Smooth muscle cell (in vitro differentiated cells): ENCODE results near the gene SLC26A9. TPM values are rescaled to one million over a fixed set of nuclear protein-coding genes. Genes with fewer than 3 reads are reported as not detected.

Experiments
- DNase-seq: peaks from one replicate; lab custom pipeline; 2025; ENCODE audit not compliant: unreplicated experiment; lab: John Stamatoyannopoulos, UW
- H2AFZ ChIP-seq: fragments of 200-600 bp; sonication (generic); 2 replicates; pipeline ENCODE4 v1.6.0; 2016; ENCODE audit warnings: antibody characterized with exemption, low read depth, mild to moderate bottlenecking
- H3F3A ChIP-seq: fragments of 200-600 bp; sonication (generic); 2 replicates; pipeline ENCODE4 v1.6.0; 2017; ENCODE audit warnings: antibody characterized with exemption, low read depth
- H3K27ac ChIP-seq: fragments of 200-600 bp; sonication (generic); 2 replicates; pipeline ENCODE4 v1.5.1; 2016; ENCODE audit warnings: low read depth, mild to moderate bottlenecking
- H3K27me3 ChIP-seq: fragments of 200-600 bp; sonication (generic); 2 replicates; pipeline ENCODE4 v1.6.1; 2016; ENCODE audit warnings: low read depth, mild to moderate bottlenecking
- H3K36me3 ChIP-seq: fragments of 200-600 bp; sonication (generic); 2 replicates; pipeline ENCODE4 v1.5.1; 2016; ENCODE audit warnings: low read depth
- H3K4me1 ChIP-seq: fragments of 200-600 bp; sonication (generic); 2 replicates; pipeline ENCODE4 v1.5.1; 2016; ENCODE audit warnings: low read depth
- H3K4me2 ChIP-seq: fragments of 200-600 bp; sonication (generic); 2 replicates; pipeline ENCODE4 v1.6.0; 2016; ENCODE audit warnings: mild to moderate bottlenecking
- H3K4me3 ChIP-seq: fragments of 200-600 bp; sonication (generic); 2 replicates; pipeline ENCODE4 v1.5.1; 2016; ENCODE audit warnings: mild to moderate bottlenecking
- H3K79me2 ChIP-seq: fragments of 200-600 bp; sonication (generic); 2 replicates; pipeline ENCODE4 v1.6.0; 2016; ENCODE audit warnings: low read depth, mild to moderate bottlenecking
- H3K9ac ChIP-seq: fragments of 200-600 bp; sonication (generic); 2 replicates; pipeline ENCODE4 v1.6.0; 2016; ENCODE audit warnings: low read depth
- H3K9me3 ChIP-seq: fragments of 200-600 bp; sonication (generic); replicated peaks from 2 replicates; pipeline ENCODE4 v1.5.1; 2016; ENCODE audit warnings: low read depth
- H4K20me1 ChIP-seq: fragments of 200-600 bp; sonication (generic); 2 replicates; pipeline ENCODE4 v1.6.0; 2016; ENCODE audit warnings: low read depth
- WGBS: methylation state at CpG from one replicate; pipeline ENCODE4 v1.1.7; 2016; ENCODE audit warnings: low lambda C conversion rate; 5-methylcytosine and 5-hydroxymethylcytosine counted together
- polyA plus RNA-seq: library from polyadenylated mRNA; unstranded; fragments of >200 nt; fragmentation: Nextera tagmentation; extraction: Ambion mirVana; gene quantifications from 2 replicates; pipeline ENCODE4 v1.2.1, GENCODE V29; 2016
- total RNA-seq: library from RNA; depleted of rRNA; stranded (reverse); fragments of >200 nt; gene quantifications from 2 replicates; pipeline ENCODE4 v1.2.3, GENCODE V29; 2014
- TF ChIP-seq, protein P1 (sequence below): fragments of 200-600 bp; sonication (generic); IDR thresholded peaks from 2 replicates; pipeline ENCODE4 v1.5.1; 2017; ENCODE audit warnings: borderline replicate concordance, mild to moderate bottlenecking, antibody characterized with exemption; ENCODE audit not compliant: insufficient read depth, poor library complexity, severe bottlenecking

The SLC26A9 gene
- total and polyA plus RNA-seq, 2 experiments from 2014 or later = not detected

DNA sequence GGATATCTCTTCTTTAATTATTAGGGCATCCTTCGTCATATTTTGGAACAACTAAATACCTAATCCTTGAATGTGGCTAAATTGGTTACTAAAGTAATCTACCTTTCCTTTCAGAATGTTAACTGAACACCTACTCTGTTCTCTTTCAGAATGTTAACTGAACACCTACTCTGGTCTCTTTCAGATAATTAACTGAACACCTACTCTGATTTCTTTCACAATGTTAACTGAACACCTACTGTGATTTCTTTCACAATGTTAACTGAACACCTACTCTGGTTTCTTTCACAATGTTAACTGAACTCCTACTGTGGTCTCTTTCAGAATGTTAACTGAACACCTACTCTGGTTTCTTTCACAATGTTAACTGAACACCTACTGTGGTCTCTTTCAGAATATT lies 38.0 kb upstream of the SLC26A9 start:
- H3F3A ChIP-seq = no peaks in the 10 kb centered on the region
- H3K79me2 ChIP-seq = no peaks in the 10 kb centered on the region
- no peak for DNase-seq
- WGBS = 93% methylated on average over 1 of the region's 1 CpG
- H3K9me3 ChIP-seq = no peaks in the 10 kb centered on the region
- H3K36me3 ChIP-seq = no peaks in the 10 kb centered on the region
- no peak overlapping the region for H3K27ac ChIP-seq
- peaks cover 4% of the 10 kb centered on the region for H4K20me1 ChIP-seq
- TF ChIP-seq, protein P1, sequence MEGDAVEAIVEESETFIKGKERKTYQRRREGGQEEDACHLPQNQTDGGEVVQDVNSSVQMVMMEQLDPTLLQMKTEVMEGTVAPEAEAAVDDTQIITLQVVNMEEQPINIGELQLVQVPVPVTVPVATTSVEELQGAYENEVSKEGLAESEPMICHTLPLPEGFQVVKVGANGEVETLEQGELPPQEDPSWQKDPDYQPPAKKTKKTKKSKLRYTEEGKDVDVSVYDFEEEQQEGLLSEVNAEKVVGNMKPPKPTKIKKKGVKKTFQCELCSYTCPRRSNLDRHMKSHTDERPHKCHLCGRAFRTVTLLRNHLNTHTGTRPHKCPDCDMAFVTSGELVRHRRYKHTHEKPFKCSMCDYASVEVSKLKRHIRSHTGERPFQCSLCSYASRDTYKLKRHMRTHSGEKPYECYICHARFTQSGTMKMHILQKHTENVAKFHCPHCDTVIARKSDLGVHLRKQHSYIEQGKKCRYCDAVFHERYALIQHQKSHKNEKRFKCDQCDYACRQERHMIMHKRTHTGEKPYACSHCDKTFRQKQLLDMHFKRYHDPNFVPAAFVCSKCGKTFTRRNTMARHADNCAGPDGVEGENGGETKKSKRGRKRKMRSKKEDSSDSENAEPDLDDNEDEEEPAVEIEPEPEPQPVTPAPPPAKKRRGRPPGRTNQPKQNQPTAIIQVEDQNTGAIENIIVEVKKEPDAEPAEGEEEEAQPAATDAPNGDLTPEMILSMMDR = no peak
- no peak overlapping the region for H2AFZ ChIP-seq
- no peak overlapping the region for H3K9ac ChIP-seq
- no peaks in the 10 kb centered on the region for H3K27me3 ChIP-seq
- no peak overlapping the region for H3K4me3 ChIP-seq
- H3K4me1 ChIP-seq = peaks cover 7% of the 10 kb centered on the region
- H3K4me2 ChIP-seq = no peak overlapping the region

- Histone ChIP-seq H3K9ac (no peak overlapping the region), H3F3A (no peaks in the 10 kb centered on the region), H3K4me3 (no peak overlapping the region), H3K27ac (no peak overlapping the region), H2AFZ (no peak overlapping the region), H3K36me3 (no peaks in the 10 kb centered on the region), H3K79me2 (no peaks in the 10 kb centered on the region), H4K20me1 (peaks cover 4% of the 10 kb centered on the region), H3K4me1 (peaks cover 7% of the 10 kb centered on the region), H3K4me2 (no peak overlapping the region), H3K27me3 (no peaks in the 10 kb centered on the region), H3K9me3 (no peaks in the 10 kb centered on the region)
- TF ChIP-seq, protein P1 = no peak
- 73% methylated on average over 3 of the region's 3 CpGs for WGBS
- DNase-seq = no peak
Measured at GRCh38 chr1:205980237-205980870, 37.1 kb upstream of the SLC26A9 start.

DNA sequence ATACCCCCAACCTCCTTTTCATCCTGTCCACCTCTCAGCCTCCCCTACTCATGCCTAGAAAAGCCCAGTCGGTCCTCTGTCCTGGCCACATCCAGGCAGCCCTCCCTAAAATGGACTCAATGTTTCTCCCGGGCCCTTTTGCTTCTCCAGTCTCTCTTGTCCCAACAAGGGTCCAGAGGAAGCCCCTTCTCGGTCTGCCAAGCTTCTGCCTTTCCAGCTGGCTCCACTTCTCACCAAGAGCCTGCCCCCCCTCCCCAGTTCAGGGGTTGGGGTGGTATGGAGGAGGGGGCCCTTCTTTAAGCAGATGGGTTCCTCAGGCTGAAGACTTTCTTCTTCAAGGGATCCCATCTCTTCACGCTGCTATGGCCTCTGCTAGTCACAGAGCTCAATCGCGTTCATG lies 36.0 kb upstream of the SLC26A9 start:
- H4K20me1 ChIP-seq = peaks cover 4% of the 10 kb centered on the region
- no peaks in the 10 kb centered on the region for H3F3A ChIP-seq
- H3K79me2 ChIP-seq = no peaks in the 10 kb centered on the region
- no peaks in the 10 kb centered on the region for H3K36me3 ChIP-seq
- no peak for DNase-seq
- no peaks in the 10 kb centered on the region for H3K27me3 ChIP-seq
- no peak overlapping the region for H3K4me2 ChIP-seq
- peaks cover 7% of the 10 kb centered on the region for H3K4me1 ChIP-seq
- no peak overlapping the region for H3K27ac ChIP-seq
- TF ChIP-seq, protein P1 = no peak
- no peak overlapping the region for H3K4me3 ChIP-seq
- 92% methylated on average over 6 of the region's 6 CpGs for WGBS
- no peak overlapping the region for H2AFZ ChIP-seq
- H3K9ac ChIP-seq = no peak overlapping the region
- H3K9me3 ChIP-seq = no peaks in the 10 kb centered on the region

GRCh38 chr1:205978676-205979075 lies 35.4 kb upstream of the SLC26A9 start:
- H4K20me1 ChIP-seq = no peaks in the 10 kb centered on the region
- no peak for DNase-seq
- 83% methylated on average over 7 of the region's 7 CpGs for WGBS

More at GRCh38 chr1:205978676-205979075, 35.4 kb upstream of the SLC26A9 start:
- H3K9ac ChIP-seq = no peak overlapping the region
- H3K36me3 ChIP-seq = no peaks in the 10 kb centered on the region
- TF ChIP-seq, protein P1 = no peak
- H3K27me3 ChIP-seq = no peaks in the 10 kb centered on the region
- H3K4me2 ChIP-seq = no peak overlapping the region
- H3K4me1 ChIP-seq = peaks cover 7% of the 10 kb centered on the region
- no peaks in the 10 kb centered on the region for H3K9me3 ChIP-seq
- H3K4me3 ChIP-seq = no peak overlapping the region
- no peak overlapping the region for H2AFZ ChIP-seq
- H3K79me2 ChIP-seq = no peaks in the 10 kb centered on the region
- no peak overlapping the region for H3K27ac ChIP-seq
- no peaks in the 10 kb centered on the region for H3F3A ChIP-seq
